Neural cell (in vitro differentiated cells): Measurements from ENCODE around the gene ZNF862.

Source experiments
- EP300 ChIP-seq: fragments of 450-650 bp; conservative IDR thresholded peaks from 2 replicates; pipeline ENCODE4 v1.6.1; 2014; ENCODE audit warnings: antibody characterized with exemption, mild to moderate bottlenecking, moderate library complexity; ENCODE audit not compliant: poor library complexity, severe bottlenecking
- MXI1 ChIP-seq: fragments of 450-650 bp; conservative IDR thresholded peaks from 2 replicates; pipeline ENCODE4 v1.6.1; 2014; ENCODE audit warnings: antibody characterized with exemption, mild to moderate bottlenecking; ENCODE audit not compliant: poor library complexity, severe bottlenecking
- SMC3 ChIP-seq: fragments of 450-650 bp; conservative IDR thresholded peaks from 2 replicates; pipeline ENCODE4 v1.6.1; 2014; ENCODE audit warnings: antibody characterized with exemption, mild to moderate bottlenecking, moderate library complexity; ENCODE audit not compliant: poor library complexity
- TAF1 ChIP-seq: IDR thresholded peaks from 2 replicates; pipeline ENCODE4 v1.6.1; 2012; ENCODE audit warnings: low read depth
- TF ChIP-seq, protein P1 (sequence below): fragments of 450-650 bp; IDR thresholded peaks from 2 replicates; pipeline ENCODE4 v1.5.1; 2014; ENCODE audit warnings: antibody characterized with exemption, mild to moderate bottlenecking, moderate library complexity; ENCODE audit not compliant: poor library complexity, severe bottlenecking

DNA sequence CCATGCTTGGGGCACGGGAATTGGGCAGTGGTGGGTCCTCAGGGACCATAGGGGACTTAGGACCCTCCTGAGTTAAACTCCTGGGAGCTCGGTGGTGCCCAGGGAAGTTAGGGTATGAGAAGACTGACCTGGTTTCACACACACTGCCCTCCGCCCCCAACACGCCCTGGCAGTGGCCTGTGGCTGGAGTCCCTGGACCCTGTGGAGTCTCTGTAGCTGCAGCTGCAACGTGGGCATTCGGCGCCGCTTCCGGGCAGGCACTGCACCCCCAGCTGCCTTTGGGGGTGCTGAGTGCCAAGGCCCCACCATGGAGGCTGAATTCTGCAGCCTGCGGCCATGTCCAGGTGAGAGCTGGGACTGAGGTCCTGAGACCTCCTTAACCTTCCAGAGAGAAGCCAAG is 29.9 kb upstream of the ZNF862 start:
- TF ChIP-seq, protein P1, sequence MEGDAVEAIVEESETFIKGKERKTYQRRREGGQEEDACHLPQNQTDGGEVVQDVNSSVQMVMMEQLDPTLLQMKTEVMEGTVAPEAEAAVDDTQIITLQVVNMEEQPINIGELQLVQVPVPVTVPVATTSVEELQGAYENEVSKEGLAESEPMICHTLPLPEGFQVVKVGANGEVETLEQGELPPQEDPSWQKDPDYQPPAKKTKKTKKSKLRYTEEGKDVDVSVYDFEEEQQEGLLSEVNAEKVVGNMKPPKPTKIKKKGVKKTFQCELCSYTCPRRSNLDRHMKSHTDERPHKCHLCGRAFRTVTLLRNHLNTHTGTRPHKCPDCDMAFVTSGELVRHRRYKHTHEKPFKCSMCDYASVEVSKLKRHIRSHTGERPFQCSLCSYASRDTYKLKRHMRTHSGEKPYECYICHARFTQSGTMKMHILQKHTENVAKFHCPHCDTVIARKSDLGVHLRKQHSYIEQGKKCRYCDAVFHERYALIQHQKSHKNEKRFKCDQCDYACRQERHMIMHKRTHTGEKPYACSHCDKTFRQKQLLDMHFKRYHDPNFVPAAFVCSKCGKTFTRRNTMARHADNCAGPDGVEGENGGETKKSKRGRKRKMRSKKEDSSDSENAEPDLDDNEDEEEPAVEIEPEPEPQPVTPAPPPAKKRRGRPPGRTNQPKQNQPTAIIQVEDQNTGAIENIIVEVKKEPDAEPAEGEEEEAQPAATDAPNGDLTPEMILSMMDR, result no peak
- TF ChIP-seq MXI1 (no peak), TAF1 (no peak), EP300 (no peak), SMC3 (no peak)
